Measurements from ENCODE around the gene CCDC93. TPM values are rescaled to one million over a fixed set of nuclear protein-coding genes. Genes with fewer than 3 reads are reported as not detected.

Gene CCDC93
- total and polyA plus RNA-seq, 4 donors: 9.6 to 45.6 (median 24.2) TPM

- WGBS, 2 donors: 72 to 77% methylated on average over 6 of the region's 6 CpGs
Measured at GRCh38 chr2:117979911-117980701, 33.8 kb downstream of the CCDC93 start.

GRCh38 chr2:117977696-117978095 lies 36.2 kb downstream of the CCDC93 start:
- WGBS, 2 donors: 92 to 95% methylated on average over 3 of the region's 3 CpGs
- DNase-seq (no peak), ATAC-seq (ENCODE audit: insufficient read depth, low FRiP score) (no peak)
- peaks cover 9 to 33% (median 27%) of the 10 kb centered on the region in 4 donors for H3K36me3 ChIP-seq (ENCODE audit: control insufficient read depth in 4 of 4, insufficient read depth in 4 of 4, low read length in 4 of 4)
- TF ChIP-seq, protein P1, sequence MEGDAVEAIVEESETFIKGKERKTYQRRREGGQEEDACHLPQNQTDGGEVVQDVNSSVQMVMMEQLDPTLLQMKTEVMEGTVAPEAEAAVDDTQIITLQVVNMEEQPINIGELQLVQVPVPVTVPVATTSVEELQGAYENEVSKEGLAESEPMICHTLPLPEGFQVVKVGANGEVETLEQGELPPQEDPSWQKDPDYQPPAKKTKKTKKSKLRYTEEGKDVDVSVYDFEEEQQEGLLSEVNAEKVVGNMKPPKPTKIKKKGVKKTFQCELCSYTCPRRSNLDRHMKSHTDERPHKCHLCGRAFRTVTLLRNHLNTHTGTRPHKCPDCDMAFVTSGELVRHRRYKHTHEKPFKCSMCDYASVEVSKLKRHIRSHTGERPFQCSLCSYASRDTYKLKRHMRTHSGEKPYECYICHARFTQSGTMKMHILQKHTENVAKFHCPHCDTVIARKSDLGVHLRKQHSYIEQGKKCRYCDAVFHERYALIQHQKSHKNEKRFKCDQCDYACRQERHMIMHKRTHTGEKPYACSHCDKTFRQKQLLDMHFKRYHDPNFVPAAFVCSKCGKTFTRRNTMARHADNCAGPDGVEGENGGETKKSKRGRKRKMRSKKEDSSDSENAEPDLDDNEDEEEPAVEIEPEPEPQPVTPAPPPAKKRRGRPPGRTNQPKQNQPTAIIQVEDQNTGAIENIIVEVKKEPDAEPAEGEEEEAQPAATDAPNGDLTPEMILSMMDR (IDR thresholded peaks at IDR 0.05; ENCODE audit: control extremely low read depth, extremely low read depth): no peak
- H3K27me3 ChIP-seq (ENCODE audit: control insufficient read depth in 3 of 3, insufficient read depth in 3 of 3, low read length in 2 of 3): no peaks in the 10 kb centered on the region
- no peak overlapping the region for H3K27ac ChIP-seq (ENCODE audit: low read depth in 1 of 2, low read length in 1 of 2)
- no peak overlapping the region for H3K9ac ChIP-seq (ENCODE audit: insufficient read depth in 1 of 2, low read length in 2 of 2)
- H3K9me3 ChIP-seq (ENCODE audit: control insufficient read depth in 4 of 4, insufficient read depth in 3 of 4, low read length in 3 of 4): no peaks in the 10 kb centered on the region
- peaks cover 0 to 7% (median 1%) of the 10 kb centered on the region in 5 donors for H3K4me1 ChIP-seq (ENCODE audit: control insufficient read depth in 5 of 5, insufficient read depth in 5 of 5, low read length in 5 of 5)
- H3K4me3 ChIP-seq: no peak overlapping the region

More at GRCh38 chr2:117979911-117980701, 33.8 kb downstream of the CCDC93 start:
- Histone ChIP-seq H3K27me3 (ENCODE audit: control insufficient read depth in 3 of 3, insufficient read depth in 3 of 3, low read length in 2 of 3) (no peaks in the 10 kb centered on the region), H3K4me3 (no peak overlapping the region), H3K36me3 (ENCODE audit: control insufficient read depth in 4 of 4, insufficient read depth in 4 of 4, low read length in 4 of 4) (peaks cover 1 to 20% (median 17%) of the 10 kb centered on the region in 4 donors), H3K9me3 (ENCODE audit: control insufficient read depth in 4 of 4, insufficient read depth in 3 of 4, low read length in 3 of 4) (no peaks in the 10 kb centered on the region), H3K4me1 (ENCODE audit: control insufficient read depth in 5 of 5, insufficient read depth in 5 of 5, low read length in 5 of 5) (peaks cover 0 to 7% (median 4%) of the 10 kb centered on the region in 5 donors), H3K27ac (ENCODE audit: low read depth in 1 of 2, low read length in 1 of 2) (peak overlapping the region in 1 of 2 donors; percentile 20), H3K9ac (ENCODE audit: insufficient read depth in 1 of 2, low read length in 2 of 2) (no peak overlapping the region)
- no peak for DNase-seq
- peak; percentile 6 for ATAC-seq (ENCODE audit: insufficient read depth, low FRiP score)
- TF ChIP-seq, protein P1 (IDR thresholded peaks at IDR 0.05; ENCODE audit: control extremely low read depth, extremely low read depth): no peak

GRCh38 chr2:117976581-117976980 lies 37.3 kb downstream of the CCDC93 start:
- Histone ChIP-seq H3K4me1 (ENCODE audit: control insufficient read depth in 5 of 5, insufficient read depth in 5 of 5, low read length in 5 of 5) (peaks cover 0 to 7% (median 1%) of the 10 kb centered on the region in 5 donors), H3K9me3 (ENCODE audit: control insufficient read depth in 4 of 4, insufficient read depth in 3 of 4, low read length in 3 of 4) (no peaks in the 10 kb centered on the region), H3K4me3 (no peak overlapping the region), H3K36me3 (ENCODE audit: control insufficient read depth in 4 of 4, insufficient read depth in 4 of 4, low read length in 4 of 4) (peaks cover 9 to 42% (median 31%) of the 10 kb centered on the region in 4 donors), H3K27ac (ENCODE audit: low read depth in 1 of 2, low read length in 1 of 2) (no peak overlapping the region), H3K9ac (ENCODE audit: insufficient read depth in 1 of 2, low read length in 2 of 2) (no peak overlapping the region), H3K27me3 (ENCODE audit: control insufficient read depth in 3 of 3, insufficient read depth in 3 of 3, low read length in 2 of 3) (no peaks in the 10 kb centered on the region)
- ATAC-seq (ENCODE audit: insufficient read depth, low FRiP score) (no peak), DNase-seq (no peak)
- WGBS, 2 donors: 92% methylated on average over 2 to 3 of the region's 3 CpGs
- TF ChIP-seq, protein P1 (IDR thresholded peaks at IDR 0.05; ENCODE audit: control extremely low read depth, extremely low read depth): no peak
